Measurements from ENCODE around the gene EP400.

Gene EP400

GRCh38 chr12:131911028-131911650 lies 38.6 kb upstream of the EP400 start:
- in situ Hi-C loops (cut with MboI; ENCODE audit: low sequenced_read_pairs): no loop called here

GRCh38 chr12:131911851-131912477 lies 37.8 kb upstream of the EP400 start:
- in situ Hi-C loops (cut with MboI; ENCODE audit: low sequenced_read_pairs): no loop called here

GRCh38 chr12:131912518-131913274 lies 37.0 kb upstream of the EP400 start:
- in situ Hi-C loops (cut with MboI; ENCODE audit: low sequenced_read_pairs): no loop called here

GRCh38 chr12:131913666-131914065 lies 36.1 kb upstream of the EP400 start:
- in situ Hi-C loops (cut with MboI; ENCODE audit: low sequenced_read_pairs): no loop called here

DNA sequence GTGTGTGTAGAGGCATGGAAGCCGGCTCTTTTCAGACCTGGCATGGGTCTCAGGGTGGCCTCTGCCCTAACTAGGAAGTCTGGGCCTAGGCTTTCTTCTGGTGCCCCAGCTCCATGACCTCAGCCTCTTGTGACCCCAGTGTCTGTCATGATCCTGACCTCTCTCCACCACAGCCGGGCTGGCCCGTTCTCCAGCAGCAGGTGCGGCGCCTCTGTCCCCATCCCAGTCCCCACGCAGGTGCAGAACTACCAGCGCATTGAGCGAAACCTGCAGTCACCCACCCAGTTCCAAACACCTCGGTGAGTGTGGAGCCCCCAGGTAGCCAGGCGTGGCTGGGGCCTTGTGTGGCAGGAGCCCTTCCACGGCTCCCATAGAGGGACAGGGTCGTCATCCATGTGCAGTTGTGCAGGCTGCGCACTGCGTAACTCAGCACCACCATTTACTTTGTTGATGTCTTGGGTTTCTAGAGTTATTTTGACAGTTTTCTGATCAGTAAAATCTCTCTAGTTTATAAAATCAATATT lies 35.5 kb upstream of the EP400 start:
- in situ Hi-C loops (cut with MboI; ENCODE audit: low sequenced_read_pairs): no loop called here

GRCh38 chr12:131915000-131915689 lies 34.6 kb upstream of the EP400 start:
- in situ Hi-C loops (cut with MboI; ENCODE audit: low sequenced_read_pairs): no loop called here

- in situ Hi-C loops (cut with MboI; ENCODE audit: low sequenced_read_pairs): no loop called here
Measured at GRCh38 chr12:131915823-131916222, 33.9 kb upstream of the EP400 start.

DNA sequence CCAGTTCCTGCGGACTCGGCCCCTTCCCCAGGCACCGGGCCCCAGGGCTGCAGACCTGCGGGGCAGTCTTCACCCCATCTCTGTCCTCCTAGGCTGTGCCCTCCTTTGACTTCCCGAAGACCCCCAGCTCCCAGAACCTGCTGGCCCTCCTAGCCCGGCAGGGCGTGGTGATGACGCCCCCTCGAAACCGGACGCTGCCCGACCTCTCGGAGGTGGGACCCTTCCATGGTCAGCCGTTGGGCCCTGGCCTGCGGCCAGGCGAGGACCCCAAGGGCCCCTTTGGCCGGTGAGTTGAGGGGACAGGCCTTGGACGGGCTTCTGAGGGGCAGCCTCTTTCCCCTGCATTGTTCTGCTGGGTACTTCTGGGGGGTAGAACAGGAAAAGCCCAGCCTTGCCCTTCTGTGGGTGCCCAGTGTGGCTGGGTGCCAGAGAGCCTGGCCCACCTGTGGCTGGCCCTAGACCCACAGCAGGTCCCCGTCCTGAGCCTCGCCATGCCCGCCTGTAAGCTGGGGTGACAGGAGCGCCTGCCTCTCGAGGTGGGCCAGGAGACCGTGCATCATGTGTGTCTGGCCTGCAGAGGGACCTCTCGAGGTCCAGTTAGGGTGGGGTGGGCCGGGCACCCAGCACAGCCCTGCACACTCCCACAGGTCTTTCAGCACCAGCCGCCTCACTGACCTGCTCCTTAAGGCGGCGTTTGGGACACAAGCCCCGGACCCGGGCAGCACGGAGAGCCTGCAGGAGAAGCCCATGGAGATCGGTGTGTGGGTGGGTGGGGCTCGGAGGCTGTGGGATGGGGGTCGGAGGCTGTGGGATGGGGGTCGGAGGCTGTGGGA lies 33.2 kb upstream of the EP400 start:
- in situ Hi-C loops (cut with MboI; ENCODE audit: low sequenced_read_pairs): no loop called here

DNA sequence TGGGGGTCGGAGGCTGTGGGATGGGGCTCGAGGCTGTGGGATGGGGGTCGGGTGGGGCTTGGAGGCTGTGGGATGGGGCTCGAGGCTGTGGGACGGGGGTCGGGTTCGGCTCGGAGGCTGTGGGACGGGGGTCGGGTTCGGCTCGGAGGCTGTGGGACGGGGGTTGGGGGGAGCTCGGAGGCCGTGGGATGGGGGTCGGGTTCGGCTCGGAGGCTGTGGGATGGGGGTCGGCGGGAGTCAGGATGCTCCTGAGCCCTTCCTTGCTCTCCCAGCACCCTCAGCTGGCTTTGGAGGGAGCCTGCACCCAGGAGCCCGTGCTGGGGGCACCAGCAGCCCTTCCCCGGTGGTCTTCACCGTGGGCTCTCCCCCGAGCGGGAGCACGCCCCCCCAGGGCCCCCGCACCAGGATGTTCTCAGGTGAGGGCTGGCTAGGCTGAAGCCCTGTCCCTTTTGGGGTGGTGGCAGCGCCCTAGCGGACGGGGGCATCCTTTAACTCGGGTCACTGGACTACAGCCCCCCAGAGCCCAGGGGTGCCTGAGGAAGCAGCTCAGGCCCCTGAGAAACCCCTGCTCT lies 32.5 kb upstream of the EP400 start:
- in situ Hi-C loops (cut with MboI; ENCODE audit: low sequenced_read_pairs): no loop called here

- in situ Hi-C loops (cut with MboI; ENCODE audit: low sequenced_read_pairs): no loop called here
Measured at GRCh38 chr12:131917711-131918306, 31.9 kb upstream of the EP400 start.

- in situ Hi-C loops (cut with MboI; ENCODE audit: low sequenced_read_pairs): no loop called here
Measured at GRCh38 chr12:131918311-131919050, 31.3 kb upstream of the EP400 start.

DNA sequence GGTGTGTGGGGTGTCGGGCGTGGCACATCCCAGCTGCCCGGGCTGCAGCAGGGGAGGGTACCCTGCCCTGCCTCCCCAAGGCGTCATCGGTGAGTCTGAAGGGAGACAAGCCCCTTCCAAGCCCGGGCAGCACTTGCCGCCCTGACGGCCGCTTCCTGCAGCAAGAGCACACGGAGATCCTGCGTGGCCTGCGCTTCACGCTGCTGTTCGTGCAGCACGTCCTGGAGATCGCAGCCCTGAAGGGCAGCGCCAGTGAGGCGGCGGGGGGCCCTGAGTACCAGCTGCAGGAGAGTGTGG lies 30.7 kb upstream of the EP400 start:
- in situ Hi-C loops (cut with MboI; ENCODE audit: low sequenced_read_pairs): no loop called here

DNA sequence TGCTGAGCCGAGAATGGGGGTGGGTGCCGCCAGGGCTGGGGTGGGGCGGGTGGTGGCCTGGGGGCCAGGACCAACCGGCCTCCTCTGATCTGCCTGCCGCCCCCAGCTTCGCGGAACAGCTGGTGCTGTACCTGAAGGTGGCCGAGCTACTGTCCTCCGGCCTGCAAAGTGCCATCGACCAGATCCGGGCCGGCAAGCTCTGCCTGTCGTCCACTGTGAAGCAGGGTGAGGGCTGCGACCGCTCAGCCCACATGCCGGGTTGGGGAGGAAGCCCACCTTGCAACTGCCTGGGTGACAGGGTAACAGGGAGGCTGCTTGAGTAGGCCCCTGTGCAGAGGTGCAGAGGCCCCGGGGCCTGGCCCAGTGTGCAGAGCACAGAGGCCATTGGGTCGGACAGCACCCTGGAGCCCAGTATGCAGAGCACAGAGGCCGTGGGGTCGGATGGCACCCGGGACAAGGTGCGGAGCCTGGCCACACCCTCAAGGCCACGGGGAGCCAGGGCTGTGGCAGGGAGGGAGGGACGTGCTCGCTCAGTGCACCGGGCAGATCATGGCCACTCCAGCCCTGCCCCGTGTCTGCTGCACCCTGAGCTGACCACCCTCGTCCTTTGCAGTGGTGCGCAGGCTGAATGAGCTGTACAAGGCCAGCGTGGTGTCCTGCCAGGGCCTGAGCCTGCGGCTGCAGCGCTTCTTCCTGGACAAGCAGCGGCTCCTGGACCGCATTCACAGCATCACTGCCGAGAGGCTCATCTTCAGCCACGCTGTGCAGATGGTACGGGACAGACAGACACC lies 30.2 kb upstream of the EP400 start:
- in situ Hi-C loops (cut with MboI; ENCODE audit: low sequenced_read_pairs): no loop called here

- in situ Hi-C loops (cut with MboI; ENCODE audit: low sequenced_read_pairs): no loop called here
Measured at GRCh38 chr12:131920157-131920508, 29.6 kb upstream of the EP400 start.

GRCh38 chr12:131920902-131921840 lies 28.6 kb upstream of the EP400 start:
- in situ Hi-C loops (cut with MboI; ENCODE audit: low sequenced_read_pairs): no loop called here

GRCh38 chr12:131921866-131922769 lies 27.6 kb upstream of the EP400 start:
- in situ Hi-C loops (cut with MboI; ENCODE audit: low sequenced_read_pairs): no loop called here

Measured in HL-60/S4 treated with retinoic acid at 250 ng/mL for 4 days and 3 days (cell line).